ENCODE data around the gene CDC45. TPM values are rescaled to one million over a fixed set of nuclear protein-coding genes. Genes with fewer than 3 reads are reported as not detected.

The CDC45 gene
- total and polyA plus RNA-seq, 2 of the 13 experiments (the other 11 are each of a cell fraction or from before 2014, with no cell fraction given): 14.4 to 36.3 TPM

DNA sequence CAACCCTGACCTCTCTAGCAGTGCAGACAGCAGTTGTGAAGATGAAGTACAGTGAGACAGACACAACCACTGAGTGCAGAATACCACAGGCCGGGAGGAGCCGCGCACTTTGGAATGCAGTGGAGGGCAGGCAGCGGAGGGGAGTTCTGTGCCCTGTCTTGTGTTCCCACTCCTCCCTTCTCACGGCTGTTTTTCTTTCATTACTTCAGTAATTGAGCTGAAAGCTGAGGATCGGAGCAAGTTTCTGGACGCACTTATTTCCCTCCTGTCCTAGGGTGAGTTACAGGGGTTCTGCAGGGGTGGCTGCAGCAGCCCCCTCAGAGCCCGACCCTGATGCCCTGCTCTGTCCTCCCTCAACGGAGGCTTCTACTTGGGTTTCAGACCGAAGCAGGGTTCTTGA, 38.9 kb downstream of the CDC45 start:
- Histone ChIP-seq H3K27me3 (ENCODE audit: control insufficient read depth in 1 of 2, insufficient read depth in 2 of 2, low read length in 2 of 2) (no peaks in the 10 kb centered on the region), H3K9ac (ENCODE audit: insufficient read depth, low read depth, low read length) (no peak overlapping the region), H2AFZ (ENCODE audit: low read length) (no peak overlapping the region), H3K36me3 (replicated peaks in 1 of 2; ENCODE audit: control insufficient read depth in 1 of 2, insufficient read depth in 2 of 2, low read length in 2 of 2) (peaks cover 3 to 23% of the 10 kb centered on the region in 2 experiments; a peak in 3 of 5 replicates), H3K4me1 (ENCODE audit: insufficient read depth, low read length) (no peaks in the 10 kb centered on the region), H3K4me3 (replicated peaks in 1 of 3; ENCODE audit: insufficient read depth in 1 of 3, low read depth in 2 of 3, low read length in 3 of 3) (no peak overlapping the region), H3K4me2 (ENCODE audit: low read depth, low read length) (no peak overlapping the region), H3K9me3 (ENCODE audit: low read length) (no peaks in the 10 kb centered on the region), H3K27ac (ENCODE audit: extremely low read length, insufficient read depth, low read length) (no peak overlapping the region), H3K79me2 (ENCODE audit: insufficient read depth, low read length) (no peaks in the 10 kb centered on the region), H4K20me1 (ENCODE audit: insufficient read depth, low read length) (no peaks in the 10 kb centered on the region)
- in situ Hi-C loops (cut with HindIII; ENCODE audit: extremely low pct_ligation_motif_present, low pct_unique_long_range_greater_than_20kb) (no loop called here), intact Hi-C loops (cut with micrococcal nuclease; ENCODE audit: unreplicated experiment) (no loop called here)
- CTCF ChIA-PET (ENCODE audit: low intra/inter-chr PET ratio, low total read pairs): no interaction called here
- no TSS peak for BruUV-seq (replicated peaks)
- TF ChIP-seq ZNF558 (CRISPR knock-in tag; IDR thresholded peaks at IDR 0.05; ENCODE audit: borderline replicate concordance) (no peak), ZNF816 (CRISPR knock-in tag; IDR thresholded peaks at IDR 0.05; ENCODE audit: borderline replicate concordance) (no peak), ARHGAP35 (CRISPR knock-in tag; IDR thresholded peaks at IDR 0.05; ENCODE audit: borderline replicate concordance) (no peak)
- POLR2A ChIA-PET: no interaction called here
- 95% methylated on average over 10 of the region's 10 CpGs for WGBS (ENCODE audit: low lambda C conversion rate)
- ATAC-seq (no peak), DNase-seq (ENCODE audit: low spot score) (no peak), FAIRE-seq (no peak)

DNA sequence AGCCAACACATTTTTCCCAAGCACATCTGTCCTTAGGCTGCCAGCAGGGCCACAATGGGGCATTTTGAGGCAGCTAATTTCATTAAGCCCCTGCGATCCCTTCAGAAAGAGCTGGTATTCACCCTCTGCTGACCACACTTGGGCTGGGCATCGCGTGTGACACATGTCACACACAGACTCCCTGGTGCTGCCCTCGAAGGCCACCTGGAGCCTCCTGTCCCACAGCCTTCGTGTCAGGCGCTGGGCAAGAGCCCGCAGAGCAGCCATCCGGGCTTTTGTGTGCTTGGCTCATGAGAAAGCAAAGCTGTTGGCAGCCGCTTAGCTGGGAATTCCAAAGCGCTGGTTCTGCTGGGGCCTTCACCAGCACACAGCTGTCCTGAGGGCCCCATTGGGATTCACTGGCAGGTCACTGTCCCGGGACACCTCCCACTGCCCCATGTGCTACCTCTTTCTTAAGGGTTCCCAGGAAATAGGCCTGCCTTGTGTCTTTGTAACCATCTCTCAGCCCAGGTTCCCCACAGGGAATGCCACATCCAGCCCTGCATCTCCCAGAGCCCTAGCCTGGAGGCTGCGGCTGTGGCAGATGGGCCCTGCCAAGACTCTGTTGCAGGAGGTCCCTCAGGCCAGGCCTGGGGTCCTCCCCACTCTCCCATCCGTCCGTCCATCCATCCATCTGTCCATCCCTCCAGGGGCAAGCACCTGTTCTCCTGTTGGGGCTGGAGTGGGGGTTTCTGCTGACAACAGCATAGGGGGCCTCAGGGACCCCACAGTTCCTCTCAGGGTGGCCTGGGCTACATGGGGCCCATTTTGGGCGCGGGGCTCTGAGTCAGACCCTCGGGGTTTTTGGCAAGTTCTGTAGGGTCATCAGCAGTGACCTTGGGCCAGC, 39.6 kb downstream of the CDC45 start:
- no peak overlapping the region for H3K4me3 ChIP-seq (replicated peaks in 1 of 3; ENCODE audit: insufficient read depth in 1 of 3, low read depth in 2 of 3, low read length in 3 of 3)
- in situ Hi-C loops (cut with HindIII; ENCODE audit: extremely low pct_ligation_motif_present, low pct_unique_long_range_greater_than_20kb) (no loop called here), intact Hi-C loops (cut with micrococcal nuclease; ENCODE audit: unreplicated experiment) (no loop called here)
- BruUV-seq (replicated peaks): no TSS peak
- no peaks in the 10 kb centered on the region for H3K27me3 ChIP-seq (ENCODE audit: control insufficient read depth in 1 of 2, insufficient read depth in 2 of 2, low read length in 2 of 2)
- no peak for TF ChIP-seq ZNF234 (CRISPR knock-in tag; conservative IDR thresholded peaks at IDR 0.05)
- peaks cover 3 to 19% of the 10 kb centered on the region in 2 experiments; a peak in 3 of 5 replicates for H3K36me3 ChIP-seq (replicated peaks in 1 of 2; ENCODE audit: control insufficient read depth in 1 of 2, insufficient read depth in 2 of 2, low read length in 2 of 2)
- FAIRE-seq (no peak), ATAC-seq (no peak), DNase-seq (ENCODE audit: low spot score) (no peak)
- H3K4me1 ChIP-seq (ENCODE audit: insufficient read depth, low read length): no peaks in the 10 kb centered on the region
- no peak overlapping the region for H2AFZ ChIP-seq (ENCODE audit: low read length)
- no peak overlapping the region for H3K27ac ChIP-seq (ENCODE audit: extremely low read length, insufficient read depth, low read length)
- ChIA-PET POLR2A (no interaction called here), CTCF (ENCODE audit: low intra/inter-chr PET ratio, low total read pairs) (no interaction called here)
- H4K20me1 ChIP-seq (ENCODE audit: insufficient read depth, low read length): no peaks in the 10 kb centered on the region
- no peaks in the 10 kb centered on the region for H3K79me2 ChIP-seq (ENCODE audit: insufficient read depth, low read length)
- H3K9ac ChIP-seq (ENCODE audit: insufficient read depth, low read depth, low read length): no peak overlapping the region
- H3K4me2 ChIP-seq (ENCODE audit: low read depth, low read length): no peak overlapping the region
- 100% methylated on average over 7 of the region's 17 CpGs for WGBS (ENCODE audit: low lambda C conversion rate)
- no peaks in the 10 kb centered on the region for H3K9me3 ChIP-seq (ENCODE audit: low read length)

All from HepG2 (cell line).